GM21825 (cell line): ENCODE results near the gene SNRPN.
"Not testable (repeated sequence)": the region's sequence is repeated elsewhere in the genome, so short reads cannot be mapped to it uniquely, and the experiment has no call there.

ENCODE experiments used
- ATAC-seq: cut with Tn5 transposase; IDR thresholded peaks from one replicate; pipeline ENCODE4 v1.9.1; 2021; ENCODE audit warnings: mild to moderate bottlenecking, moderate library complexity; ENCODE audit not compliant: unreplicated experiment

Gene SNRPN

GRCh38 chr15:24954783-24955530 lies at the start of gene SNRPN, which contains the start of gene SNURF:
Gene SNRPN, plus strand, starts transcription at chr15:24954987. Its CDS starts 19,467 bp downstream, at chr15:24974454.
Gene SNURF, plus strand, starts transcription at chr15:24954987. Its CDS starts 62 bp downstream, at chr15:24955049.
- ATAC-seq = peak; percentile 58

- no peak for ATAC-seq
These were observed 38.3 kb upstream of the SNRPN start for GRCh38 chr15:24916305-24917009.

GRCh38 chr15:24917431-24917830 lies 37.4 kb upstream of the SNRPN start:
- no peak for ATAC-seq

- no peak for ATAC-seq
These were observed 35.3 kb upstream of the SNRPN start for GRCh38 chr15:24919446-24919845.

- ATAC-seq = not testable (repeated sequence)
These were observed 32.0 kb upstream of the SNRPN start for GRCh38 chr15:24922781-24923180.

GRCh38 chr15:24924153-24924552 lies 30.6 kb upstream of the SNRPN start:
- ATAC-seq = no peak

GRCh38 chr15:24924621-24925020 lies 30.2 kb upstream of the SNRPN start:
- no peak for ATAC-seq

GRCh38 chr15:24931874-24932732 lies 22.7 kb upstream of the SNRPN start:
- ATAC-seq = not testable (repeated sequence)

- no peak for ATAC-seq
These were observed 21.1 kb upstream of the SNRPN start for GRCh38 chr15:24933716-24934115.

- not testable (repeated sequence) for ATAC-seq
These were observed 16.6 kb upstream of the SNRPN start for GRCh38 chr15:24938224-24938623.

- ATAC-seq = no peak
These were observed 14.6 kb upstream of the SNRPN start for GRCh38 chr15:24940236-24940635.

GRCh38 chr15:24943361-24943760 lies 11.4 kb upstream of the SNRPN start:
- no peak for ATAC-seq

GRCh38 chr15:24944954-24945353 lies 9.8 kb upstream of the SNRPN start:
- ATAC-seq = no peak

- ATAC-seq = no peak
These were observed 9.1 kb upstream of the SNRPN start for GRCh38 chr15:24945711-24946110.

GRCh38 chr15:24948495-24948894 lies 6.3 kb upstream of the SNRPN start:
- ATAC-seq = no peak

GRCh38 chr15:24955531-24955921 lies 739 bp downstream of the SNRPN start:
- ATAC-seq = no peak

GRCh38 chr15:24956111-24956838 lies 1.5 kb downstream of the SNRPN start:
- peak; percentile 70 for ATAC-seq

- ATAC-seq = no peak
These were observed 2.9 kb downstream of the SNRPN start for GRCh38 chr15:24957691-24958090.

- ATAC-seq = no peak
These were observed 7.2 kb downstream of the SNRPN start for GRCh38 chr15:24961967-24962366.

GRCh38 chr15:24962880-24963279 lies 8.1 kb downstream of the SNRPN start:
- ATAC-seq = no peak
